Calu3 (cell line): ENCODE data around the gene BRSK1. TPM values are rescaled to one million over a fixed set of nuclear protein-coding genes. Genes with fewer than 3 reads are reported as not detected.

Experiments used
- BruUV-seq: library from RNA; stranded (reverse); fragments of 400-500 nt; replicated peaks from 2 replicates; lab custom pipeline; 2021; lab: Mats Ljungman, UMichigan
- CTCF ChIA-PET: fragments of 300-600 bp; sonication (Branson Sonifier 250); formaldehyde crosslinking; loops from one replicate; lab custom pipeline; 2022; ENCODE audit warnings: antibody characterized with exemption; lab: Charles Lee
- DNase-seq: peaks from one replicate; pipeline ENCODE4 v3.0.0; 2022
- H3K27ac Mint-ChIP-seq: one replicate; pipeline ENCODE4 v1.8.0; 2022; ENCODE audit warnings: mixed read lengths; ENCODE audit not compliant: unreplicated experiment
- H3K27me3 Mint-ChIP-seq: one replicate; pipeline ENCODE4 v1.8.0; 2022; ENCODE audit warnings: mixed read lengths; ENCODE audit not compliant: unreplicated experiment
- H3K36me3 Mint-ChIP-seq: one replicate; pipeline ENCODE4 v1.8.0; 2022; ENCODE audit warnings: mild to moderate bottlenecking, moderate library complexity, mixed read lengths; ENCODE audit not compliant: insufficient read depth, unreplicated experiment
- H3K4me1 Mint-ChIP-seq: one replicate; pipeline ENCODE4 v1.8.0; 2022; ENCODE audit warnings: mild to moderate bottlenecking, low read depth, mixed read lengths; ENCODE audit not compliant: unreplicated experiment
- H3K4me3 Mint-ChIP-seq: one replicate; pipeline ENCODE4 v1.8.0; 2022; ENCODE audit warnings: mild to moderate bottlenecking, low read depth, moderate library complexity, mixed read lengths; ENCODE audit not compliant: unreplicated experiment
- H3K9me3 Mint-ChIP-seq: one replicate; pipeline ENCODE4 v1.8.0; 2022; ENCODE audit warnings: low read depth, mixed read lengths; ENCODE audit not compliant: unreplicated experiment
- CTCF ChIP-seq: fragments of 200-600 bp; IDR thresholded peaks from one replicate; pipeline ENCODE4 v1.8.0; 2022; ENCODE audit warnings: antibody characterized with exemption; ENCODE audit not compliant: unreplicated experiment
- intact Hi-C: fragments of 100-400 bp; cut with micrococcal nuclease; formaldehyde crosslinking; loops from one replicate; pipeline ENCODE4 v1.10.0; 2022; ENCODE audit not compliant: unreplicated experiment
- total RNA-seq: library from RNA; stranded (reverse); gene quantifications from 2 replicates; pipeline ENCODE4 v1.2.3, GENCODE V29; 2022

BRSK1 gene
- total RNA-seq, 1 experiment from 2014 or later: 3.8 TPM

- no peak for TF ChIP-seq CTCF
Observed at GRCh38 chr19:55258476-55258827, 25.3 kb upstream of the BRSK1 start.

GRCh38 chr19:55258828-55259539, 24.8 kb upstream of the BRSK1 start, which contains the start of gene PPP6R1:
Gene PPP6R1 (minus strand): TSS chr19:55259017. CDS start chr19:55247103, 11,914 bp downstream.
- Mint-ChIP-seq H3K4me3 (peak within 1 kb of the TSS; percentile 96), H3K9me3 (no peaks in the 10 kb centered on the region), H3K36me3 (peaks cover 43% of the 10 kb centered on the region), H3K27me3 (no peaks in the 10 kb centered on the region), H3K4me1 (peaks cover 32% of the 10 kb centered on the region), H3K27ac (peak within 1 kb of the TSS; percentile 92)
- no peak for TF ChIP-seq CTCF
- intact Hi-C loops: loop anchor here (1.0 to 10.0 kb wide), 3 partner anchors 43 to 84 kb away; no protein-coding TSS in a partner anchor
- no TSS peak for BruUV-seq
- DNase-seq: peak; percentile 99
- CTCF ChIA-PET: interaction anchor here (0.6 to 1.9 kb wide), 11 partner anchors 11 to 171 kb away, joined by 3 to 8 read pairs (median 3); partner anchors contain the start of genes DNAAF3, KMT5C, PTPRH and TMEM238

More at GRCh38 chr19:55258476-55258827, 25.3 kb upstream of the BRSK1 start:
- no peaks in the 10 kb centered on the region for H3K9me3 Mint-ChIP-seq
- H3K27ac Mint-ChIP-seq: peak overlapping the region; percentile 92
- CTCF ChIA-PET: interaction anchor here (0.8 to 1.8 kb wide), 4 partner anchors 42 to 126 kb away, joined by 3 to 6 read pairs (median 3); partner anchors contain the start of genes PTPRH and TMEM238
- peak overlapping the region; percentile 96 for H3K4me3 Mint-ChIP-seq
- intact Hi-C loops: loop anchor here (10.0 kb wide), 1 partner anchor 84 kb away; no protein-coding TSS in a partner anchor
- H3K4me1 Mint-ChIP-seq: peaks cover 32% of the 10 kb centered on the region
- H3K27me3 Mint-ChIP-seq: no peaks in the 10 kb centered on the region
- peaks cover 41% of the 10 kb centered on the region for H3K36me3 Mint-ChIP-seq
- BruUV-seq: no TSS peak
- no peak for DNase-seq

- Mint-ChIP-seq H3K9me3 (no peaks in the 10 kb centered on the region), H3K36me3 (peaks cover 43% of the 10 kb centered on the region), H3K27me3 (no peaks in the 10 kb centered on the region), H3K27ac (peak overlapping the region; percentile 85), H3K4me3 (peak overlapping the region; percentile 96), H3K4me1 (peaks cover 25% of the 10 kb centered on the region)
- CTCF ChIA-PET: interaction anchor here (0.6 to 1.9 kb wide), 11 partner anchors 10 to 171 kb away, joined by 3 to 8 read pairs (median 3); partner anchors contain the start of genes DNAAF3, HSPBP1, KMT5C and PTPRH
- no peak for DNase-seq
- intact Hi-C loops: loop anchor here (1.0 to 10.0 kb wide), 3 partner anchors 43 to 85 kb away; no protein-coding TSS in a partner anchor
- TF ChIP-seq CTCF: no peak
- BruUV-seq: TSS peak; percentile 100
Observed at GRCh38 chr19:55259540-55260210, 24.1 kb upstream of the BRSK1 start.

- H3K9me3 Mint-ChIP-seq: peaks cover 6% of the 10 kb centered on the region
- H3K27me3 Mint-ChIP-seq: no peaks in the 10 kb centered on the region
- DNase-seq: no peak
- no peak for TF ChIP-seq CTCF
- H3K36me3 Mint-ChIP-seq: peaks cover 42% of the 10 kb centered on the region
- intact Hi-C loops: no loop called here
- H3K4me3 Mint-ChIP-seq: no peak overlapping the region
- no peak overlapping the region for H3K27ac Mint-ChIP-seq
- CTCF ChIA-PET: interaction anchor here (0.7 to 1.0 kb wide), 3 partner anchors 18 to 1066 kb away, joined by 3 to 4 read pairs (median 3); partner anchors contain the start of genes HSPBP1 and ZNF628
- H3K4me1 Mint-ChIP-seq: peaks cover 10% of the 10 kb centered on the region
- no TSS peak for BruUV-seq
Observed at GRCh38 chr19:55261671-55262126, 22.1 kb upstream of the BRSK1 start.
